Measurements from ENCODE around the gene AKAP11.
"Not testable (repeated sequence)": the region's sequence is repeated elsewhere in the genome, so short reads cannot be mapped to it uniquely, and the experiment has no call there.

AKAP11 gene, protein sequence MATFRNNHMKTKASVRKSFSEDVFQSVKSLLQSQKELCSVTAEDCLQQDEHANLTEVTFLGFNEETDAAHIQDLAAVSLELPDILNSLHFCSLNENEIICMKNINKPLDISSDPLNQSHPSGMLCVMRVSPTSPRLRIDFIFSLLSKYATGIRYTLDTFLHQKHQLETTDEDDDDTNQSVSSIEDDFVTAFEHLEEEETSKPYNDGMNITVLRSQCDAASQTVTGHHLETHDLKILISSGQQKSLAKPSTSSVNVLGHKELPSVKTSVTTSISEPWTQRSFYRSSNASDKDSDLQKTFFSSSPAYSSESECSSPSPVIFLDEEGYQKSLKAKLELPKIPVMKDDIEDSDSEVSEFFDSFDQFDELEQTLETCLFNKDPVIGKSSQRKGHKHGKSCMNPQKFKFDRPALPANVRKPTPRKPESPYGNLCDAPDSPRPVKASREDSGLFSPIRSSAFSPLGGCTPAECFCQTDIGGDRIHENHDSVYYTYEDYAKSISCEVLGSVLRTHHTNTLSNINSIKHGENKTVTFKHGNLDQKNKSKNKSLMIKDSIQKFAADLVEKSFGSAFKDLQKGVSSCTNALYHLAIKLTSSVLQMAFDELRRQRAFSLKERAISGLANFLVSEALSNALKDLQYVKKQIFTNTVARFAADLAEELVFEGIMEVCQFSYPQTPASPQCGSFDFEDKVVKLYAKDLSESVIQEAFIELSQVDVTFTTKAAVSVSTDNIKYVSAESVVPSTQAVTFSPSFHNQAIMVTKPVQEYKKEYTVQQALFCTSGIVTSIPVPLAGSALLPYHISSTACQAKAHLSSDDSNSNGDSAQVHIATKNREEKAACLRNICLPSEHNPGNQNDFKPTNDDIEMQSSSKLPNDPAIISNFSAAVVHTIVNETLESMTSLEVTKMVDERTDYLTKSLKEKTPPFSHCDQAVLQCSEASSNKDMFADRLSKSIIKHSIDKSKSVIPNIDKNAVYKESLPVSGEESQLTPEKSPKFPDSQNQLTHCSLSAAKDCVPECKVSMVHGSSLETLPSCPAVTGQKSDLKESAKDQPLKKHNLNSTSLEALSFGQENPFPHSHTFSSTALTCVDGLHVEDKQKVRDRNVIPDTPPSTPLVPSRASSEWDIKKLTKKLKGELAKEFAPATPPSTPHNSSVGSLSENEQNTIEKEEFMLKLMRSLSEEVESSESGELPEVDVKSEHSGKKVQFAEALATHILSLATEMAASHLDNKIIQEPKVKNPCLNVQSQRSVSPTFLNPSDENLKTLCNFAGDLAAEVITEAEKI (N-terminal part only)

DNA sequence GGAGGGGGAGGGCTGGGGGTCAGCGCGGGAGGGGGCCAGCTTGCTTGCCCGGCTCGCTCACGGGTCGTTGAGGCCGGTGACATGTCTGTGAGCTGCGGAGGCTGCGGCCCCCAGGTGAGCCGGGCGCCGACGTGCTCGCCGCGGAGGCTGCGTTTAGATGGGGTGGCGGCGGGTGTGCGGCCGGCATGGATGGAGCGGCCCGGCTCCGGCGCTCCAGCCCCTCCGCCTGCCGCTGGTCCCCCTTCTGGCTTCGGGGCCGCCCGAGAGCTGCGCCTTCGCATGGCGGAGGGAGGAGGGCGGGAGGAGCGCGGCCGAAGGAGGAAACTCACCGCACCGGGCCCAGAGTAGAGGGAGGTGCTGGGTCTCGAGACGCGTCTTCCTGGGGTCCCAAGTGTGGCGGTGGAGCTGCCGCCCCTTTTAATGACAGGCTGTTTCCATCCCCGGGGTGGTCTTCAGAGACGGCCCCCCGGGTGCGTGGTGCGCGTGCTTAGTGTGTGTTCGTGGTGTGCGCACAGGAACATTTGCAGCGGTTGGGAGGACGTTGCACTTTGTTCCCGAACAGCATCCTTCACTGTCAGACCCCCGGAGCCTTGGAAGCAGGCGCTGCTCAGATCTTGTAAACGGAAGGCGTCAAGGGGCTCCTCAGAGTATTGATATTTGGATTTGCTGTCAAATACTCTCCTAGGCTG, at the start of gene AKAP11:
AKAP11 (plus strand) TSS at position 38 of the 689 bp plus-strand sequence. CDS start 14,197 bp downstream, outside the sequence.
- Mint-ChIP-seq H3K4me1 (ENCODE audit: low read depth) (peaks cover 43% of the 10 kb centered on the region), H3K27ac (peak within 1 kb of the TSS; percentile 93), H3K36me3 (ENCODE audit: low read depth) (peaks cover 22% of the 10 kb centered on the region), H3K27me3 (ENCODE audit: low read depth) (no peaks in the 10 kb centered on the region), H3K4me3 (peak within 1 kb of the TSS; percentile 98), H3K9me3 (no peaks in the 10 kb centered on the region)
- no peak for DNase-seq (ENCODE audit: low spot score)

DNA sequence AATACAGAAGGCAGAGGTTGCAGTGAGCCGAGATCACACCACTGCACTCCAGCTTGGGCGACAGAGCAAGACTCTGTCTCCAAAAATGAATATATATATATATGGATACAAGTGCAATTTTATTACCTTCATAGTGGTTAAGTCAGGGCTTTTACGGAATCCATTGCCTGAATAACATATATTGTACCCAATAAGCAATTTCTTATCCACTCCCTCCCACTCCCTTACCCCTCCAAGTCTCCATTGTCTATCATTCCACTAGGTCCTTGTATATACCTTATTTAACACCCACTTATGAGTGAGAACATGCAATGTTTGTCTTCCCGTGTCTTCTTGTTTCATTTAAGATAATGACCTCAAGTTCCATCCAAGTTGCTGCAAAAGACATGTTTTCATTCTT, 48.3 kb upstream of the AKAP11 start:
- Mint-ChIP-seq H3K4me1 (ENCODE audit: low read depth) (peaks cover 2% of the 10 kb centered on the region), H3K27me3 (ENCODE audit: low read depth) (no peaks in the 10 kb centered on the region), H3K27ac (no peak overlapping the region), H3K4me3 (no peak overlapping the region), H3K9me3 (peaks cover 6% of the 10 kb centered on the region), H3K36me3 (ENCODE audit: low read depth) (peaks cover 29% of the 10 kb centered on the region)
- DNase-seq (ENCODE audit: low spot score) = no peak

DNA sequence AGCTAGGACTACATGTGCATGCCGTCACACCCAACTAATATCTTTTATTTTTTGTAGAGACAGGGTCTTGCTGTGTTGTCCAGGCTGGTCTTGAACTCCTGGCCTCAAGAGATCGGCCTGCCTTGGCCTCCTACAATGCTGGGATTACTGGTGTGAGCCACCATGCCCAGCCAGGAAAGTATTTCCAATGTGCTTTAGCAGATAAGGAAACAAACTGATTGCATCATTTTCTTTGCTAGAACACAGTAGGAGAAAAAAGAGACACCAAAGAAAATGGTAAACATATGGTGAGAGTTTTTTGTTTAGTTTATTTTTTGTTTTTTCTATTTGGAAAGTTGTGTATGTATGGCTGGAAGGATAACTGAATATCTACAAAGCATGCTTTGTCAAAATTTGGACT, 46.9 kb upstream of the AKAP11 start:
- Mint-ChIP-seq H3K4me1 (ENCODE audit: low read depth) (peaks cover 2% of the 10 kb centered on the region), H3K9me3 (peaks cover 6% of the 10 kb centered on the region), H3K4me3 (no peak overlapping the region), H3K27ac (no peak overlapping the region), H3K36me3 (ENCODE audit: low read depth) (peaks cover 30% of the 10 kb centered on the region), H3K27me3 (ENCODE audit: low read depth) (no peaks in the 10 kb centered on the region)
- no peak for DNase-seq (ENCODE audit: low spot score)

DNA sequence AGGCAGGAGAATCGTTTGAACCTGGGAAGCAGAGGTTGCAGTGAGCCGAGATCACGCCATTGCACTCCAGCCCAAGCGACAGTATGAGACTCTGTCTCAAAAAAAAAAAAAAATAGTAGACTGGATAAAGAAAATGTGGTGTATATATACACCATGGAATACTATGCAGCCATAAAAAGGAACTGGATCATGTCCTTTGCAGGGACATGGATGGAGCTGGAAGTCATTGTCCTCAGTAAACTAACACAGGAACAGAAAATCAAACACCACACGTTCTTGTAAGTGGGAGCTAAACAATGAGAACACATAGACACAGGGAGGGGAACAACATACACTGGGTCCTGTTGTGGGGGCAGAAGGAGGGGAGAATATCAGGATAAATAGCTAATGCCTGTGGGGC, 45.2 kb upstream of the AKAP11 start:
- H3K9me3 Mint-ChIP-seq; DNase-seq (ENCODE audit: low spot score); H3K4me3 Mint-ChIP-seq; H3K4me1 Mint-ChIP-seq (ENCODE audit: low read depth); H3K27me3 Mint-ChIP-seq (ENCODE audit: low read depth); H3K27ac Mint-ChIP-seq: not testable (repeated sequence)
- H3K36me3 Mint-ChIP-seq (ENCODE audit: low read depth) = peaks cover 31% of the 10 kb centered on the region

DNA sequence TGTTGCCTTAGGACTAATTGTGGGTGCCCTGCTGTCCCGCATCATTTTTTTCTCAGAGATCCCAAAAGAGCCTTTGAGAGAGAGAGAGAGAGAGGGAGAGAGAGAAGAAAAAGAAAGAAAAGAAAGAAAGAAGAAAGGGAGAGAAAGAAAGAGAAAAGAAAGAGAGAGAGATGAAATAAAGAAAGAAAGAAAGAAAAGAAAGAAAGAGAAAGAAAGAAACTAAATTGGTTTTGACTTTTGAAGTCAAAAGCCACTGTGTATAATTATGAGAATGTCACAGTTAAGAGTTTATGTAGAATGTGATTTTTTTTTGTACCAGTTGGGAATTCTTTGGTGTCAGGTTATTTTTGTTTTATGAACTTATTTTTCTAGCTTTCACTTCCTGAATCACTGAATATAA, 43.4 kb upstream of the AKAP11 start:
- Mint-ChIP-seq H3K9me3 (peaks cover 6% of the 10 kb centered on the region), H3K4me1 (ENCODE audit: low read depth) (peaks cover 2% of the 10 kb centered on the region), H3K27ac (peak overlapping the region; percentile 49), H3K4me3 (no peak overlapping the region), H3K27me3 (ENCODE audit: low read depth) (no peaks in the 10 kb centered on the region), H3K36me3 (ENCODE audit: low read depth) (peaks cover 31% of the 10 kb centered on the region)
- no peak for DNase-seq (ENCODE audit: low spot score)

DNA sequence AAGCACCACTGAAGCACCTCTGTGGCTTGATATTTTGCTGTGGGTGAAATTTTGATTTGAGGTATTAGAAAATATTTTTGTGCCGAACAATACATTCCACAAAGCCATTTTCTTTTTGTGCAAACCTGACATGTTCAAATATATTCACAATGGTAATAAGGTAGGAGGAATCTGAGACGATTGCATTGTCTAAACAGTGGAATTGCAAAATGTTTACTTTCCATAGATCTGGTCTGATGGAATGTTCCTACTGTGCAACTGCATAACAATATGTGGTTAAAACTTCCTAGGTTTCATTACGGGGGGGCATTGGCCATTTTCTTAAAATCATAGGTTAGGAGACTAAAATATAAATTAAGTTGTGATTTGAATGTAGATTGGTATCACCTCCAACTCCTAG, 42.7 kb upstream of the AKAP11 start:
- peaks cover 2% of the 10 kb centered on the region for H3K4me1 Mint-ChIP-seq (ENCODE audit: low read depth)
- peaks cover 6% of the 10 kb centered on the region for H3K9me3 Mint-ChIP-seq
- no peak for DNase-seq (ENCODE audit: low spot score)
- H3K27ac Mint-ChIP-seq = no peak overlapping the region
- H3K27me3 Mint-ChIP-seq (ENCODE audit: low read depth) = no peaks in the 10 kb centered on the region
- H3K4me3 Mint-ChIP-seq = no peak overlapping the region
- H3K36me3 Mint-ChIP-seq (ENCODE audit: low read depth) = peaks cover 28% of the 10 kb centered on the region

DNA sequence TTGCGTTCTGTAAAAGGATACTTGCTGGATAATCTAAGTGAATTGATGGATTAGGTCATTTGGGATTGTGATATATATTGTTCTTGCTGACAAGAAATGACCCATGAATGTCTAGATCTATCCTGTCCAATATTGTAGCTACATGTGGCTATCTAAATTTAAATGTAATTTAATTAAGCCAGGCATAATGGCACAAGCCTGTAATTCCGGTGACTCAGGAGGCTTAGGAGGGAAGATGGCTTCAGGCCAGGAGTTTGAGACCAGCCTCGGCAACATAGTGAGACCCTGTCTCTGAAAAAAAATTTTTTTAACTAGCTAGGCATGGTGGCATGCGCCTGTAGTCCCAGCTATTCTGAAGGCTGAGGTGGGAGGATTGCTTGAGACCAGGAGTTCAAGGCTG, 39.3 kb upstream of the AKAP11 start:
- Mint-ChIP-seq H3K36me3 (ENCODE audit: low read depth) (peaks cover 11% of the 10 kb centered on the region), H3K4me1 (ENCODE audit: low read depth) (peaks cover 2% of the 10 kb centered on the region), H3K27me3 (ENCODE audit: low read depth) (no peaks in the 10 kb centered on the region), H3K27ac (no peak overlapping the region), H3K4me3 (no peak overlapping the region), H3K9me3 (no peaks in the 10 kb centered on the region)
- DNase-seq (ENCODE audit: low spot score) = no peak

DNA sequence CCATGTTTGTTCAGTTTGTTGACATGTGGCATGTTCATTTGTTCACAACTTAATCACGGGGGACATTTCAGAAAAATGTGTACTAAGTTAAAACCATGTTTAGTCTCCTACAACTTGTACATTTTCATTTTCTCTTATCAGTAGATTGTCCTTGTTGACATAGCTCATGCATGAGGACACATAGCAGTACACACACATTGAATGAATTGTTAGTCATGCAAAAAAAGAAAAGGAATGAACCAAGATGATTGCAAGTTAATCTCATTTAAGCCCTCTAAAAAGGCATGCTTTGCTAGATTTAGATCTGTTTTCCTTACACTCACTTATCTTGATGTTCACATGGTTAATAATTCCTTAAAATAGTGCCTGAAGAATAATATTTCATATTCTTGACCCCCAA, 38.2 kb upstream of the AKAP11 start:
- Mint-ChIP-seq H3K4me1 (ENCODE audit: low read depth) (no peaks in the 10 kb centered on the region), H3K9me3 (no peaks in the 10 kb centered on the region), H3K27ac (no peak overlapping the region), H3K36me3 (ENCODE audit: low read depth) (peaks cover 11% of the 10 kb centered on the region), H3K27me3 (ENCODE audit: low read depth) (no peaks in the 10 kb centered on the region), H3K4me3 (no peak overlapping the region)
- no peak for DNase-seq (ENCODE audit: low spot score)

DNA sequence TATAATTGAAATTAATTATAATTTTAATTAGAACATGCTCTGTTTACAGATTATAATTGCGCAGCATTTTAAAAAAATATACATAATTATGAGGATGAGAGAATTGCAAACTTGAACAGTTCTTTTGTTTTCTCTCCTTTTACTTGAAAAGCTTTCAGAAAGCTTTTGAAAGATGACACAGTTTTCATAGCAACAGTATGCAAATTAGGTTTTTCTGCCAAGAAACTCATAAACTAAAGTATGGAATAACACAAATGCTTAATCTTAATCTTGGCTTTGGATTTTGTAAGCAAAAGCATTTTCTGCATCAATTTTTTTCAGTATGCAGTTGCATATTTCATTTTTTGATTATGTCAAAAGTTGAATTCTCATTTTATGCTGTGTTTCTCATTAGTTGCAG, 32.8 kb upstream of the AKAP11 start:
- H3K4me1 Mint-ChIP-seq (ENCODE audit: low read depth) = no peaks in the 10 kb centered on the region
- DNase-seq (ENCODE audit: low spot score) = no peak
- no peaks in the 10 kb centered on the region for H3K27me3 Mint-ChIP-seq (ENCODE audit: low read depth)
- no peak overlapping the region for H3K27ac Mint-ChIP-seq
- H3K4me3 Mint-ChIP-seq = no peak overlapping the region
- H3K9me3 Mint-ChIP-seq = no peaks in the 10 kb centered on the region
- H3K36me3 Mint-ChIP-seq (ENCODE audit: low read depth) = peaks cover 2% of the 10 kb centered on the region

DNA sequence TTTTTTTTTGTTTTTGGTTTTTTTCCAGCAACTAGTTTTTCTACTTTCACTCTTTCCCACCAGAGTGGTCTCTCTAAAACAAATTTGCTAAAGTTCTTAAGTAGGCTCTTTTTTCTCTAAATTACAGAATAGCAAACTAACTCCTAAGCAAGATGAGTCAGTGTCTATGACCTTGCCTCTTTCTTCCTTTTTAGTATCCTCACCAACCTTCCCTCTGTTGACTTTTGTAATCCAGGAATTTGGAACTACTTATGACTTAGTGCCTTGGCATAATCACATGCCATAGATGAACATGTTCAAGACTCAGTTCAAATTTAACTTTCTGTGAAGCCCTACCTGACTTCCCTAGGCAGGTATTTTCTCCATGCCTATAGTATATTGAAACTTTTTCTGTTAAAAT, 32.3 kb upstream of the AKAP11 start:
- no peak overlapping the region for H3K27ac Mint-ChIP-seq

DNA sequence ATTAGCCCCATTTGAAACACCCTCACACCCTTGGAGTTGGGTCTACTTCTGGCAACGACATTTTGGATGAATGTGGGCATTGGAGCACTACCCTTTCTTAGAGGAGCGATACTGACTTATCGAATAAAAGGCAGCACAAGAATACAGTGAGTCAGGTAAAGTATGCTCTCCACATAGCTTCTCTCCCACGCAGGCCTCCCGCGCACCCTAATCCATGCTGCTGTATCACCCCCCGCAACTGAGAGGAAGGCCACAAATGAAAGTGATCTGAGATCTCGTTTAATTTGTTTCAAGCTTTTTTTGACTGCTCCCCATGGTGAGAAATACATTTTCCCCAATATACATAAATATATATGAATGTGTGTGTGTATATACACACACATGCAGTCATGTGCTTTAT, 25.4 kb upstream of the AKAP11 start:
- Mint-ChIP-seq H3K27me3 (ENCODE audit: low read depth) (no peaks in the 10 kb centered on the region), H3K4me1 (ENCODE audit: low read depth) (no peaks in the 10 kb centered on the region)

More for the DNA sequence above, 32.3 kb upstream of the AKAP11 start:
- H3K9me3 Mint-ChIP-seq = no peaks in the 10 kb centered on the region
- H3K4me3 Mint-ChIP-seq = no peak overlapping the region
- no peaks in the 10 kb centered on the region for H3K4me1 Mint-ChIP-seq (ENCODE audit: low read depth)
- no peaks in the 10 kb centered on the region for H3K27me3 Mint-ChIP-seq (ENCODE audit: low read depth)
- no peak for DNase-seq (ENCODE audit: low spot score)
- peaks cover 2% of the 10 kb centered on the region for H3K36me3 Mint-ChIP-seq (ENCODE audit: low read depth)

DNA sequence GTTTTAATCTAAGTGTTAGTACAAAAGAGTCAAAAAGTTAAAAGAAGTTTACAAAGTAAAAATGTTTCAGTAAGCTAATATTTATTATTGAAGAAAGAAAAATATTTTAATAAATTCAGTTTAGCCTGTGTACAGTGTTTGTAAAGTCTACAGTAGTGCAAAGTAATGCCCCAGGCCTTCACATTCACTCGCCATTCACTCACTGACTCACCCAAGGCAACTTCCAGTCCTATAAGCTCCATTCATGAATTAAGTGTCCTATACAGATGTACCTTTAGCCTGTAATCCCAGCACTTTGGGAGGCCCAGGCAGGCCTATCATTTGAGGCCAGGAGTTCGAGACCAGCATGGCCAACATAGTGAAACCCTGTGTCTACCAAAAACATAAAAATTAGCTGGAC, 24.1 kb upstream of the AKAP11 start:
- Mint-ChIP-seq H3K4me1 (ENCODE audit: low read depth) (no peaks in the 10 kb centered on the region), H3K27me3 (ENCODE audit: low read depth) (peaks cover 3% of the 10 kb centered on the region), H3K36me3 (ENCODE audit: low read depth) (no peaks in the 10 kb centered on the region), H3K27ac (no peak overlapping the region), H3K9me3 (no peaks in the 10 kb centered on the region), H3K4me3 (no peak overlapping the region)
- DNase-seq (ENCODE audit: low spot score) = no peak

More for the DNA sequence above, 25.4 kb upstream of the AKAP11 start:
- H3K4me3 Mint-ChIP-seq = no peak overlapping the region
- DNase-seq (ENCODE audit: low spot score) = no peak
- no peaks in the 10 kb centered on the region for H3K9me3 Mint-ChIP-seq
- H3K36me3 Mint-ChIP-seq (ENCODE audit: low read depth) = no peaks in the 10 kb centered on the region
- no peak overlapping the region for H3K27ac Mint-ChIP-seq

DNA sequence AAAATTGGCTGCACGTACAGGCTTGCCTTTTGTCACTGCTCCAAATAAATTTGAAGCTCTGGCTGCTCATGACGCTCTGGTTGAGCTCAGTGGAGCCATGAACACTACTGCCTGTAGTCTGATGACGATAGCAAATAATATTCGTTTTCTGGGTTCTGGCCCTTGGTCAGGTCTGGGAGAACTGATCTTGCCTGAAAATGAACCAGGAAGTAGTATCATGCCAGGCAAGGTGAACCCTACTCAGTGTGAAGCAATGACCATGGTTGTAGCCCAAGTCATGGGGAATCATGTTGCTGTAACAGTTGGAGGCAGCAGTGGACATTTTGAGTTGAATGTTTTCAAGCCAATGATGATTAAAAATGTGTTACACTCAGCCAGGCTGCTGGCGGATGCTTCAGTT, 16.1 kb upstream of the AKAP11 start:
- Mint-ChIP-seq H3K36me3 (ENCODE audit: low read depth) (no peaks in the 10 kb centered on the region), H3K27ac (no peak overlapping the region), H3K9me3 (peaks cover 8% of the 10 kb centered on the region), H3K4me1 (ENCODE audit: low read depth) (peaks cover 8% of the 10 kb centered on the region), H3K4me3 (no peak overlapping the region), H3K27me3 (ENCODE audit: low read depth) (peaks cover 7% of the 10 kb centered on the region)
- no peak for DNase-seq (ENCODE audit: low spot score)
